HCT116 (cell line): ENCODE measurements around the gene GRM2. TPM values are rescaled to one million over a fixed set of nuclear protein-coding genes. Genes with fewer than 3 reads are reported as not detected.
"Not testable (repeated sequence)": the region's sequence is repeated elsewhere in the genome, so short reads cannot be mapped to it uniquely, and the experiment has no call there.

Experiments
- ATAC-seq: fragments of 200-7000 bp; cut with Tn5 transposase; 2 replicates; pipeline ENCODE4 v1.9.1; 2020; ENCODE audit warnings: mild to moderate bottlenecking, moderate library complexity
- BruUV-seq: library from RNA; stranded (reverse); fragments of 400-500 nt; replicated peaks from 2 replicates; lab custom pipeline; 2021; lab: Mats Ljungman, UMichigan
- CTCF ChIA-PET: fragments of 300-600 bp; sonication (Branson Sonifier 250); formaldehyde crosslinking; loops from one replicate; lab custom pipeline; 2021; ENCODE audit warnings: antibody characterized with exemption; lab: Charles Lee
- POLR2A ChIA-PET: fragments of 300-600, 350-600 bp; sonication (Branson Sonifier 250); formaldehyde crosslinking; loops from one replicate; lab custom pipeline; 2021; ENCODE audit warnings: antibody characterized with exemption; lab: Charles Lee
- RAD21 ChIA-PET, 2 experiments: fragments of 300-600 bp; sonication (Branson Sonifier 250); formaldehyde crosslinking; loops; one replicate each; lab custom pipeline; 2023; ENCODE audit warnings: low total read pairs in 2 of 2; ENCODE audit not compliant: uncharacterized antibody in 2 of 2, unreplicated experiment in 2 of 2, low non-redundant PET in 1 of 2; lab: Charles Lee
- DNase-seq: peaks from one replicate; pipeline ENCODE4 v3.0.0-alpha.2; 2010; ENCODE audit warnings: low read depth, low spot score
- H2AFZ ChIP-seq: fragments of 200-600 bp; shearing (Covaris generic), sonication (generic); 2 replicates; pipeline ENCODE4 v1.6.1; 2017; ENCODE audit warnings: low read depth, mixed run types, mixed read lengths, antibody characterized with exemption, low read length; ENCODE audit not compliant: poor library complexity, severe bottlenecking
- H3K27ac ChIP-seq: 2 replicates; pipeline ENCODE4 v1.5.1; 2012; ENCODE audit warnings: low read depth, low read length
- H3K27me3 ChIP-seq: fragments of 200-600 bp; sonication (generic); 2 replicates; pipeline ENCODE4 v1.6.1; 2016; ENCODE audit warnings: mixed run types, low read length, mixed read lengths; ENCODE audit not compliant: insufficient read depth
- H3K36me3 ChIP-seq, 2 experiments: fragments of 200-500 bp in 1 of 2; fragments of 200-600 bp in 1 of 2; sonication (Bioruptor generic) in 1 of 2; sonication (generic) in 1 of 2; 2 replicates each; pipeline versions ENCODE4 v1.5.1 to v1.6.1; 2014 to 2016; ENCODE audit warnings: low read length in 2 of 2, inconsistent platforms in 1 of 2, mixed read lengths in 1 of 2, mixed run types in 1 of 2; ENCODE audit not compliant: insufficient read depth in 2 of 2, control insufficient read depth in 1 of 2
- H3K4me1 ChIP-seq, 2 experiments: fragments of 200-600 bp in 1 of 2; sonication (generic) in 1 of 2; 2 replicates each; pipeline versions ENCODE4 v1.5.1 to v1.6.1; 2012 to 2017; ENCODE audit warnings: low read length in 2 of 2, inconsistent platforms in 1 of 2, mild to moderate bottlenecking in 1 of 2, mixed read lengths in 1 of 2, mixed run types in 1 of 2, moderate library complexity in 1 of 2; ENCODE audit not compliant: insufficient read depth in 2 of 2, control insufficient read depth in 1 of 2
- H3K4me2 ChIP-seq: fragments of 200-600 bp; sonication (generic); 2 replicates; pipeline ENCODE4 v1.6.1; 2017; ENCODE audit warnings: mixed run types, low read length, mixed read lengths
- H3K4me3 ChIP-seq, 2 experiments: fragments of 200-600 bp in 1 of 2; sonication (generic) in 1 of 2; replicated peaks in 1 of 2; 2 replicates each; pipeline ENCODE4 v1.5.1; 2011 to 2016; ENCODE audit warnings: low read length in 2 of 2, control low read depth in 1 of 2, low read depth in 1 of 2, mild to moderate bottlenecking in 1 of 2, mixed read lengths in 1 of 2, mixed run types in 1 of 2
- H3K79me2 ChIP-seq: fragments of 200-600 bp; sonication (generic); 2 replicates; pipeline ENCODE4 v1.6.1; 2017; ENCODE audit warnings: mild to moderate bottlenecking, mixed run types, low read length, moderate library complexity, mixed read lengths; ENCODE audit not compliant: insufficient read depth
- H3K9ac ChIP-seq: fragments of 200-600 bp; sonication (generic); 2 replicates; pipeline ENCODE4 v1.6.1; 2016; ENCODE audit warnings: low read length, mixed read lengths
- H3K9me2 ChIP-seq: fragments of 200-600 bp; sonication (generic), shearing (Covaris generic); 2 replicates; pipeline ENCODE4 v1.6.1; 2017; ENCODE audit warnings: mixed run types, mild to moderate bottlenecking, moderate library complexity; ENCODE audit not compliant: insufficient read depth
- H3K9me3 ChIP-seq, 2 experiments: fragments of 200-500 bp in 1 of 2; fragments of 200-600 bp in 1 of 2; sonication (Bioruptor generic) in 1 of 2; sonication (generic) in 1 of 2; 2 replicates each; pipeline ENCODE4 v1.6.1; 2014 to 2017; ENCODE audit warnings: low read length in 2 of 2, mixed read lengths in 2 of 2, inconsistent platforms in 1 of 2, low read depth in 1 of 2, mild to moderate bottlenecking in 1 of 2, mixed run types in 1 of 2, moderate library complexity in 1 of 2; ENCODE audit not compliant: control insufficient read depth in 1 of 2, insufficient read depth in 1 of 2
- H4K20me1 ChIP-seq: fragments of 200-600 bp; sonication (generic), shearing (Covaris generic); 2 replicates; pipeline ENCODE4 v1.6.1; 2017; ENCODE audit warnings: mixed run types, mild to moderate bottlenecking, moderate library complexity; ENCODE audit not compliant: insufficient read depth
- CBX3 ChIP-seq: IDR thresholded peaks from 2 replicates; pipeline ENCODE4 v1.6.1; 2012; ENCODE audit warnings: low read depth
- CEBPB ChIP-seq: IDR thresholded peaks from 2 replicates; pipeline ENCODE4 v1.6.1; 2012; ENCODE audit warnings: low read depth
- ELF1 ChIP-seq: IDR thresholded peaks from 2 replicates; pipeline ENCODE4 v1.6.1; 2012; ENCODE audit warnings: low read depth, borderline replicate concordance
- EZH2 ChIP-seq: fragments of 200-600 bp; sonication (generic); IDR thresholded peaks from 2 replicates; pipeline ENCODE4 v1.6.1; 2017; ENCODE audit warnings: antibody characterized with exemption, mixed run types
- EZH2phosphoT487 ChIP-seq: fragments of 200-600 bp; IDR thresholded peaks from 2 replicates; pipeline ENCODE4 v1.6.1; 2018; ENCODE audit warnings: antibody characterized with exemption, borderline replicate concordance
- FOSL1 ChIP-seq: IDR thresholded peaks from 2 replicates; pipeline ENCODE4 v1.6.1; 2012; ENCODE audit warnings: low read depth
- JUND ChIP-seq: IDR thresholded peaks from 2 replicates; pipeline ENCODE4 v1.6.1; 2012
- MAX ChIP-seq: IDR thresholded peaks from 2 replicates; pipeline ENCODE4 v1.6.1; 2012
- REST ChIP-seq: IDR thresholded peaks from 2 replicates; pipeline ENCODE4 v1.6.1; 2012; ENCODE audit warnings: low read depth
- SIN3A ChIP-seq: IDR thresholded peaks from 2 replicates; pipeline ENCODE4 v1.6.1; 2012; ENCODE audit warnings: low read depth
- SP1 ChIP-seq: IDR thresholded peaks from 2 replicates; pipeline ENCODE4 v1.6.1; 2012; ENCODE audit warnings: low read depth
- SRF ChIP-seq: IDR thresholded peaks from 2 replicates; pipeline ENCODE4 v1.6.1; 2012; ENCODE audit warnings: low read depth
- TCF7L2 ChIP-seq: IDR thresholded peaks from 2 replicates; pipeline ENCODE4 v1.7.0; 2011; ENCODE audit warnings: borderline replicate concordance, inconsistent platforms; ENCODE audit not compliant: insufficient read depth, insufficient read length; ENCODE audit errors: extremely low read depth
- ZBTB33 ChIP-seq: IDR thresholded peaks from 2 replicates; pipeline ENCODE4 v1.6.1; 2011; ENCODE audit warnings: mild to moderate bottlenecking, low read length, moderate library complexity; ENCODE audit not compliant: insufficient replicate concordance; ENCODE audit errors: extremely low read depth
- ZFX ChIP-seq: fragments of 450-650 bp; IDR thresholded peaks from 2 replicates; pipeline ENCODE4 v1.6.1; 2017
- intact Hi-C: fragments of 100-400 bp; cut with micrococcal nuclease; formaldehyde crosslinking; loops from 2 replicates; pipeline ENCODE4 v1.10.0; 2022
- total RNA-seq: library from RNA; stranded (reverse); gene quantifications from one replicate; pipeline ENCODE4 v1.2.1, GENCODE V29; 2021; ENCODE audit not compliant: unreplicated experiment

The GRM2 gene
- total RNA-seq, 1 experiment from 2014 or later, result 0.32 TPM

- H4K20me1 ChIP-seq, CTCF ChIA-PET, intact Hi-C loops, H3K4me2 ChIP-seq, ATAC-seq, POLR2A ChIA-PET, H3K36me3 ChIP-seq, H3K9ac ChIP-seq, H3K9me2 ChIP-seq, H3K79me2 ChIP-seq, H3K9me3 ChIP-seq, DNase-seq, H3K27me3 ChIP-seq, H3K27ac ChIP-seq, H3K4me3 ChIP-seq, BruUV-seq, RAD21 ChIA-PET, H2AFZ ChIP-seq, H3K4me1 ChIP-seq: not testable (repeated sequence)
Measured at GRCh38 chr3:51753763-51754750, 47.2 kb downstream of the GRM2 start.

GRCh38 chr3:51759203-51759602 lies 52.3 kb downstream of the GRM2 start:
- no peak overlapping the region for H3K27ac ChIP-seq
- DNase-seq, result no peak
- BruUV-seq, result no TSS peak
- no peaks in the 10 kb centered on the region for H3K27me3 ChIP-seq
- no peaks in the 10 kb centered on the region for H4K20me1 ChIP-seq
- ChIA-PET POLR2A (no interaction called here), CTCF (no interaction called here), RAD21 (no interaction called here)
- H3K9me2 ChIP-seq, result no peaks in the 10 kb centered on the region
- H3K4me2 ChIP-seq, result no peak overlapping the region
- H3K9me3 ChIP-seq, result no peaks in the 10 kb centered on the region; a peak in 2 of 4 replicates
- H3K4me1 ChIP-seq, result no peaks in the 10 kb centered on the region
- no peak for ATAC-seq
- H2AFZ ChIP-seq, result no peak overlapping the region
- no peaks in the 10 kb centered on the region for H3K79me2 ChIP-seq
- H3K4me3 ChIP-seq, result no peak overlapping the region
- H3K36me3 ChIP-seq, result no peaks in the 10 kb centered on the region
- H3K9ac ChIP-seq, result no peak overlapping the region
- intact Hi-C loops, result no loop called here
- TF ChIP-seq SIN3A (no peak), CEBPB (no peak), ELF1 (no peak), ZBTB33 (no peak), SP1 (no peak), TCF7L2 (no peak), FOSL1 (no peak), EZH2 (no peak), SRF (no peak), ZFX (no peak), REST (no peak), JUND (no peak), MAX (no peak), CBX3 (no peak), EZH2phosphoT487 (no peak)
